COR-L47 (cell line): Measurements from ENCODE around the gene FUBP3.

Experiments used
- DNase-seq: peaks from one replicate; lab custom pipeline; 2025; lab: John Stamatoyannopoulos, UW

The FUBP3 gene

DNA sequence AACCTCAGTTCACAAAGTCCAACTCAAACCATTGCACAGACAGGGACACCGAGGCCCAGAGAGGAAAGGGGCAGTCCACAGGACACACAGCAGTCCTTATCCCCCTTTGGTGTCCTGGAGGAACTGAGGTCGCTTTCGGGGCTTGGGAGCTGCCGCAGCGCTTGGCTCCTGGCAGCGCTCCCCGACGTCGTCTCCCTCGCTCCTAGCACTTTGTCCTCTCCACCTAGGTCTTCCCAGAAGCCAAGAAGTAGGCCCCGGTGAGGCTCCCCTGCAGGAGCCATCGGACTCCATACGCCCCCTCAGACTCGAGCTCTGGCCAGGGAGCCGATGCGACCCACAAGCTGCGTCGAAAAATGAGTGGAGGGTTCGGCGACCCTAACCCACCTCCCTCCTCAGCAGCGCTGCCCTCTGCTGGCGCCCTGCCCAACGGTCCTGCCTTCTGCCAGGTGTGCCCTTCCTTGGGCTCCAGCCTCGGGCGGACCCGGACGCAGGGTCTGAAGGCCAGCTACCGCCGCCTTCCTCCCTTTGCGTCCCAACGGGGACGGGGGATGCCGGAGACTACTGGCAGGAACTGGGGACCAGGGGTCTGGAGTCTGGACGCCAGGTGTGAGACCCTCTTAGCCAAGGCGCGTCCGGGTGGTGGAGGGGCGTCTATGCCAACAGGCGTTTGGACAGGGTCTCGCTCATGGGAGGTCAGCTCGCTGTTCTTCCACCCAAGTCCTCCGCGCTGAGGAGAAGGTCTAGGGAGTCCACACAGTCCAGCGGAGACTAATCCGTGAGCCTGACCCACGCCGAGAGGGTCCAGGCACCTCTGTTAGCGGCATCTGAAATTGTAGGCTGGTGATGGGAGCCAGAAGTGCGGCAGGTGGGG is 83.0 kb downstream of the FUBP3 start:
- DNase-seq, result no peak

GRCh38 chr9:130662970-130663257 is 83.5 kb downstream of the FUBP3 start:
- DNase-seq, result no peak

GRCh38 chr9:130663258-130663976 is 84.0 kb downstream of the FUBP3 start:
- DNase-seq, result no peak

DNA sequence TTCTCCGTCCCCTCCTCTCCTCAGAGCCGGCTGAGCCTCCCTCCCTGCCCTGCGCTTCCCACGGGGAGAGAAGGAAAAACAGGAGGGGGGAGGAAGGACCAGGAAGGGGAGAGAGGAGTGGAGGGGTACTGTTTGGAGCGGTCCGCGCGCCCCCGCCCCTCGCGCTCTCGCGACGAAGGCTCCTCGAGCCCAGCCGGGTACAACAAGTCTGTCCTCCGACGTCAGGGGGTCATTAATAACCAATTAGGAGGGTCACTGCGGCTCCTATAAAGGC is 84.5 kb downstream of the FUBP3 start:
- DNase-seq, result no peak

DNA sequence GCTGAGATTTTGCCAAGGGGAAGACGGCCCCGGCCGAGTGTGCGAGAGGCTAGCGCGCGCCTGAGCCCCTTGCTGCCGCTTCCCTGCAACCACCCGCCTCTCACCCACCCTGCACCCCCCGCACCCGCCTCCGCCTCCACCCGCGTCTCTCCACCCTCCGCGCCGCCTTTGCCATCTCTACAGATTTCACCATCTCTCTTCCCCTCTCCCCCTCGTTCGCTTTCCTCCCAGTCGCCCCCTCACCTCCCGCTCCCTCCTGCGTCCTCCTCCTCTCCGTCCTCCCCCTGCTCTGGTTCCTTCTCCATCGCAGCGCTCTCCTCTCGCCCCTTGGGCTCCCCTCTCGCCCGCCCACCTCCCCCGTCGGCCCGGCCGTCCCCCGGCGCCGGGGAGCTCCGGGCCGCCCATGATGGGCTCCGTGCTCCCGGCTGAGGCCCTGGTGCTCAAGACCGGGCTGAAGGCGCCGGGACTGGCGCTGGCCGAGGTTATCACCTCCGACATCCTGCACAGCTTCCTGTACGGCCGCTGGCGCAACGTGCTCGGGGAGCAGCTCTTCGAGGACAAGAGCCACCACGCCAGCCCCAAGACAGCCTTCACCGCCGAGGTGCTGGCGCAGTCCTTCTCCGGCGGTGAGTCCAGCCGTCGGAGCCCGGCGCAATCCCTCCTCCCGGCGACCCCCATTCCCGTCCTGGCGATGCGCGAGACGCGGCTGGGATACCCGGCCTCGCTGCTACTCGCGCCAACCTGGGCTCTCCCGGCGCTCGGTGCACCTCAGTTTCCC is 85.1 kb downstream of the FUBP3 start, which contains the start of gene PRDM12:
TSS of gene PRDM12 (plus strand) at position 344 of the 778 bp plus-strand sequence. CDS start at position 404, 60 bp downstream.
- no peak for DNase-seq

DNA sequence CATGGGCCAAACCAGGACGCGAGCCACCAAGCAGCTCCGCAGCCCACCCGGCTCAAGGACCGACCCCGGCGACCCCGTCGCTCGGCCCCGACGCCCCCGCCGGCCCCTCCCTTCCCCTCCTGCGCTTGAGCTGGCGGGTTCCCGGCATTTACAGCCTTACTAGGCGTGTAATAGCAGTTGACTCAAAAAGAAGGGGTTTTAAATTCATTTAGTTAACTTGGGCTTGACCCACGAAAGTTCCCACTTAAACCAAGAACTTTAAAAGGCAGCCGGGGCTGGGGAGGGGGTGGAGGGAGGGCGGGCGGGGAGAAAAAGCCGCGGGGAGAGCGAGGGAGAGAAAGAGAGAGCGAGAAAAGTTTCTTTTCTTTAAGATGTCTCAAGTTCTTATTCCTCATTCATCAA is 85.7 kb downstream of the FUBP3 start:
- DNase-seq, result no peak

DNA sequence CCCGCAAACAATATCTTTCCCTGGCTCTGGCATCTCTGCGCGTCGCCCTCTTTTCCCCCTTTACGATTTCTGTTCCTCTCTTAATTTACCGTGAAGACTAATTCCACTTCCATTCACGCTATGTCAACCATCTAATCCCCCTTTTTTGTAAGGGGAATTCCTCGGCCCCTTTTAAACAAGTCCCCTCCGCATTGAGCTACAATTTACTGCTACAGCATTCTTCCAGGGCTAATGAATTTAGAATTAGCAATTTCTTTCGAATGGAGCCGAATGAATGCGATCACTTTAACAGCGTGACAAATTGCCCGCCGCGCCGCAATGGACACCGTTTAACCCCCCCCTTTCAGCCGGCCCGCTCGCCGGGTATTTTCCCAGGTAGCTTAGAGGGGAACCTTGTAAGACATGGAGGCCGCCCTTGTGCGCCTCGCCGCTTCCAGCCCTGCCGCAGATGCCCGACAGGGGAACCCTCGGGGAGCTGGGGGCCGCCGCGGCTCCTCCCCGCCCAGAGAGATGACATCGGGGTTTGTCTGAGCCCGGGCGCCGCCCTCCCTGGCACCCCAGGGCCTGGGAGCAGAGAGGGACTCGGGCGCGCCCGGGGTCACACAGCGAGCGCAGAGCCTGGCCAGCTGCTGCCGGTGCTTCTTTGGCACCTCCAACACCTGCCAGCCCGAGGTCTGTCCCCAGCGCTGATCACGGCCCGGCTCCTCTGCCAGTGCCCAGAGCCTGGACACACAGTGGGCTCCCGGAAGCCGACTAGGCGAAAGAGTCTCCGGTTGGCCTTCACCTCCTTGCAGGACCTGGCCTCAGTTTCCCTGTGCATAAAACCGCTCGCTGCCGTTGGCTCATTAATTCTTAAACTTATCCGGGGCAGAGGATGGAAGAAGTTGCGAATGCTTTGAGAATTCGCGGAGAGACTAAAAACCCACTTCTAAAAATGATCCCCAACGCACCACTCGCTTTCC is 86.3 kb downstream of the FUBP3 start:
- no peak for DNase-seq

DNA sequence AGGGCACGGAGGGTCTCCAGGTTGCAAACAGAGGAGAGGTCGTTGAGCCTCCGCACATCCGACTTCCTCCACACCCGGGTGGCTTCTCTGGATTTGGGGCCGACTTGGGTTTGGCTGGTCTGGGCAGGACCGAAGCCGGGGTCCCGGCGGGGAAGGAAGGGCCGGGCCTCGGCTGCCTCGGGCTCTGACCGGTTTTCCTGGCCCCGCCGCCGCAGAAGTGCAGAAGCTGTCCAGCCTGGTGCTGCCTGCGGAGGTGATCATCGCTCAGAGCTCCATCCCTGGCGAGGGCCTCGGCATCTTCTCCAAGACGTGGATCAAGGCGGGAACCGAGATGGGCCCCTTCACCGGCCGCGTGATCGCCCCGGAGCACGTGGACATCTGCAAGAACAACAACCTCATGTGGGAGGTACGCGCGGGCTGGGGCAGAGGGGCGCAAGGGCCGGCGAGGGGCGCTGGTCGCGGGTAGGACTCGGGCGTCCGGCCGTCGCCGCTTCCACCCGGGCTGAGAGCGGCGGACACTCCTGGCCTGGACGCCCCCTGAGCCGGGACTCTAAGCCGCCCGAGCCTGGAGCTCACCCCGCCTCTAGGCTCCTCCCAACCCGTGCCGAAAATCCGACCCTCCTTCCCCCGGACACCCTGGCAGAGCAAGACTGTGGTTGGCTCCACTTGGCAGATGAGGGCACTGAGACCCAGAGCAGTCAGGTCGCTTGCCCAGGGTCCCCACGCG is 87.2 kb downstream of the FUBP3 start:
- no peak for DNase-seq

DNA sequence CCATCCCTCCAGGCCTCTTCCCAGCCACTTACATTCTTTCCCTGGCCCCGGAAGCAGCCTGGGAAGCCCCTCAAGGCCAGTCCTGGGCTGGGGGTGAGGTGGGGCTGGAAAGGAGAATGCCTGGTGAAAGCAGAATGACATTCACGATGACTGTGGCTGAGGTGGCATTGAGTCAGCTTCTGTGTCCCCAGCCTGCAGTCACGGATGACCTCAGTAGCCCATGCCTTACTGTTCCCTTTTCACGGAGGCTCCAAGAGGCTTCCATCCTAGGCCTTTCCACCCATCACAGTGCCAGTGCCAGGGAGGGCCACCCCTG is 87.7 kb downstream of the FUBP3 start:
- no peak for DNase-seq

DNA sequence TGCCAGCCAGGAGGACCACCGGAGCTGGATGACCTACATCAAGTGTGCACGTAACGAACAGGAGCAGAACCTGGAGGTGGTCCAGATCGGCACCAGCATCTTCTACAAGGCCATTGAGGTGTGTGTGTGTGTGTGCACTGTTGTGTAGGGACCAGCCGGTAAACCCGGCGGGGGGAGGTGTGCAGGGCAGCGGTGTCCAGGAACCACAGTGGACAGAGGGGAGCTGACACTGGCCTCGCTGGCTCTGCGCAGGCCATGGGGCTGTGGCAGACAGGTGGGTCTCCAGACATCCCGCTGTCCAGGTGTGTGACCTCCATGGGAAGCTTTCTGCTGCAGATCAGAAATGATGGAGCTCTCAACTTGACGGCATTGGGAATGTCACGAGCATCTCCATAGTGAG is 88.8 kb downstream of the FUBP3 start:
- DNase-seq, result no peak

- DNase-seq, result no peak
Observed at GRCh38 chr9:130668659-130669058, 89.3 kb downstream of the FUBP3 start.

GRCh38 chr9:130669965-130670364 is 90.6 kb downstream of the FUBP3 start:
- DNase-seq, result no peak

- no peak for DNase-seq
Observed at GRCh38 chr9:130670644-130671043, 91.3 kb downstream of the FUBP3 start.

- no peak for DNase-seq
Observed at GRCh38 chr9:130672466-130672865, 93.1 kb downstream of the FUBP3 start.

DNA sequence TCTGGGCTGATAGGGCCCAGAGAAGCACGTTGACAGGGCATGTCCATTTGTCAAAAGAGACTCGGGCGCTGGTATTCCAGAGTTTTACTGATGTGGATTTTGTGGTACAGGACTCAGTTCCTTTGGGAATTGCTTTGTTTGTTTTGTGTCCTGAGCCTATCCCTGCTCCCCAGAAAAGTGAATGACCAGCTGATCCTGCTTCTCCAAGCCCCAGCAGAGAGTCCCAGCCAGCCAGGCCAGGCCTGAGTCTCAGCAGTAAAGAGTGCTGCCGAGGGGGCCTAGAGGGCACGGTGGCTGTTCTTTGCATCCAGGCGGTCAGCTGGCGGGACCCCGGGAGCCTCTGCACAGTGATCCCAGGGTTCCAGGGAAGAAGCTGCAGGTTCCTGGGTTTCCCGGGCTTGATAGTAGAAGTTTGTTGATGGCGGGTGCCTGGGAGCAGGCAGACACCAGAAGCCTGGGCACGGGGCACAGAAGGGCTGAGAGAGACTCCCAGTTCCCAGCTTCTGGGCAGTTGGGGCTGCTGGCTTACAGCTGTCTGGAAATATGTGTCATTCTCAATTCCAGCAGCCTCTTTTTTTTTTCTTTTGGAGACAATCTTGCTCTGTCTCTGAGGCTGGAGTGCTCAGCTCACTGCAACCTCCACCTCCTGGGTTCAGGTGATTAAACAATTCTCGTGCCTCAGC is 93.7 kb downstream of the FUBP3 start:
- no peak for DNase-seq

- no peak for DNase-seq
Observed at GRCh38 chr9:130675396-130675795, 96.0 kb downstream of the FUBP3 start.

DNA sequence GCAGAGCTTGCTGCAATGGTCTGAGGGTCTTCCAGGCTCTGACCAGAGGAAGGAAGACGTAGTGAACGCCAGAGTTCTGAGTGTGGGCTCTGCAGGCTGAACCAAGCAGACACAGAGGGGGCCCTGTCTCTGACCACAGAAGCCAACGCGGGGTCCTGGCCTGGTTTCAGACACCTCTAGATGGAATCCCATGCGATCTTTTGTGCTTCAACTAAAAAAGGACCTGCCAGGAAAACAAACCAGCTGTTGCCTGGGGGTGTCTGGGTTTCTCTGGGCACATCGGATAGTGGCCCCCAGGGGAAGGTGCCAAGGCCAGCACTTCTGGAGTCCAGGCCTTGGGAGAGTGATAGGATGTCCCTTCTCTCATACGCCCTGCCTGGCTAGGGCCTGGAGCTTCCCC is 97.9 kb downstream of the FUBP3 start:
- DNase-seq, result no peak

DNA sequence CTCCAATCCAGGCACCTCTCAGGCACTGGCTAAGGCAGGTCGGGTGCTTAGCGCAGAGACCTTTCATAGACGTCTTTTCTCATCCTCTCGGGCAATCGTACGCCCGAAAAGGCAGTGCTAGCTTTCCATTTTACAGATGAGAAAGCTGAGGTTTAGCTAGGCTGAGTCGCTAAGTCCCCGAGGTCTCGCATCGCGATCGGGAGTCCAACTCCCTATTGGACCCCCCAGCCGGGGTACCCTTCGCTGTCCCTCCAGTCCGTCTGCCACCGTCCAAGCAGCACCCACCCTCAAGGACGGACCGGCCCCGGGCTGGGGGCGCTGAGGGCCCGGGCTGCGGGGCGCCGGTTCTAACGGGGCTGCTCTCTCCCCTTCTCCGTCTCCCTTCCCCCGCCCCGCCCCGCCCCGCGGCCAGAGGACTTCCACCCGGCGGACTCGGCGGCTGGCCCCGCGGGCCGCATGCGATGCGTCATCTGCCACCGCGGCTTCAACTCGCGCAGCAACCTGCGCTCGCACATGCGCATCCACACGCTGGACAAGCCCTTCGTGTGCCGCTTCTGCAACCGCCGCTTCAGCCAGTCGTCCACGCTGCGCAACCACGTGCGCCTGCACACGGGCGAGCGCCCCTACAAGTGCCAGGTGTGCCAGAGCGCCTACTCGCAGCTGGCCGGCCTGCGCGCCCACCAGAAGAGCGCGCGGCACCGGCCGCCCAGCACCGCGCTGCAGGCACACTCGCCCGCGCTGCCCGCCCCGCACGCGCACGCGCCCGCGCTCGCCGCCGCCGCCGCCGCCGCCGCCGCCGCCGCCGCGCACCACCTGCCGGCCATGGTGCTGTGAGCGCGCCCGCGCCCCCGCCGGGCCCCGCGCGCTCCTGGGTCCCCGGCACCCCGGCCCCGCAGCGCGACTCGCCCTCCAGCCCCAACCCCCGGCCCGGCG is 101.7 kb downstream of the FUBP3 start:
- DNase-seq, result peak; percentile 83

DNA sequence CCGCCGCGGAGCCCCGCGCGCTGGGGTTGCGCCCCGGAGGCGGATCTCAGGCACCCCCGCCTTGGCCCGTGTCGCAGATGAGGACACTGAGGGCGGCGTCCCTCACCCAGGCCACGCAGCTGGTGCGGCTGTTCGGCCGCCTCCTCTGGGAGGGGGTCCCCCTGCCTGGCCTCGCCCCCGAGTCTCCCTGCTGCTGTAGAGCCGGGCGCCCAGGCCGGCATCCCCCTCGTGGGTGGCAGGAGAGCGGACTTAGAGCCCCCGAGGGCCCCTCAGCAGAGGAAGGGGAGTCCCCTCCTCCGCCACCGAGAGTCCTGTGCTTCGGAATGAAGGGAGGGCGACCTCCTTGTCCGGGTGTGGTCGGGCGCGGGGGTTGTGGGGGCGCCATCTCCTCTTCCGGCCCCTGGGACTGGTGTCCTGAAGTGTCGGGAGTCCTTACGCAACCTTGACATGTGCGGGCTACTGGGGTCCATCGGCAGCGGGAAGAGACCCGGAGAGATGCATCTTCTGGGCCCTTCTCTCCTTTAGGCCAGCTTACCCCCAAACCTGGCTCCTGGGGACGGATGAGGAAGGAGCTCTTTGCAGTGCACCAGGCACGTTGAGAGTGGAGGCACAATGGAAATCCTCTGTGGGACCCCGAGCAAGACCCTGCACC is 102.5 kb downstream of the FUBP3 start:
- no peak for DNase-seq
